Measurements from ENCODE around the gene RAPGEF2. TPM values are rescaled to one million over a fixed set of nuclear protein-coding genes. Genes with fewer than 3 reads are reported as not detected.

Gene RAPGEF2
- total and polyA plus RNA-seq, 2 of the 8 experiments (the other 6 are each of a cell fraction or from before 2014, with no cell fraction given), result 24.4 to 48.6 TPM

DNA sequence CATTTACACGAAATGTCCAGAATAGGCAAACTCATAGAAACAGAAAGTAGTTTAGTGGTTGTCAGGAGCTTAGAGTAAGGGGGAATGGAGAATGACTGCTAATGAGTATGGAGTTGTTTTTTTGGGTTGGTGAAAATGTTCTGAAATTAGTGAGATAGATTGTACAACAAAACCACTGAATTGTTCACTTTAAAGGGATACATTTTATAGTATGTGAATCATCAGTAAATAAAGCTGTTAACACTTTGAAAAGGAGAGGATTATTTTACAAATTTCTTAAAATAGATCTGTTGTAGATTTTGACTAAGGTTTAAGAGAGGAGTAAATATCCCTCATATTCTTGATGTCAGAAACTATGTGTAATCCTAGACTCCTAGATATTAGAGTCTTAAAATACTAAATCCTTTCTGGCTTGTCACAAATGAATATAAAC is 82.7 kb downstream of the RAPGEF2 start:
- no peak overlapping the region for H2BK5ac ChIP-seq (ENCODE audit: low read depth, low read length)
- H3K9me3 ChIP-seq (ENCODE audit: insufficient read depth in 2 of 2, low read depth in 1 of 2, low read length in 1 of 2), result no peaks in the 10 kb centered on the region
- H2BK12ac ChIP-seq (ENCODE audit: low read depth, low read length), result no peak overlapping the region
- no peaks in the 10 kb centered on the region; the same call in 1 of the 2 replicates for H3K79me1 ChIP-seq (ENCODE audit: low read depth, low read length)
- H3K79me2 ChIP-seq (ENCODE audit: control insufficient read depth in 1 of 2, insufficient read depth in 2 of 2, low read length in 2 of 2), result peaks cover 0 to 49% of the 10 kb centered on the region in 2 experiments; a peak in 2 of 4 replicates
- DNase-seq (ENCODE audit: low read depth in 1 of 2, low spot score in 2 of 2), result no peak
- H3K14ac ChIP-seq (ENCODE audit: insufficient read length), result no peak overlapping the region
- FAIRE-seq, result no peak
- no peak overlapping the region for H4K5ac ChIP-seq (ENCODE audit: insufficient read length, low read depth, low read length)
- H4K8ac ChIP-seq (ENCODE audit: extremely low read depth, insufficient read depth, low read length), result no peak overlapping the region
- H4K20me1 ChIP-seq (replicated peaks in 1 of 2; ENCODE audit: control insufficient read depth in 1 of 2, insufficient read depth in 2 of 2, low read length in 2 of 2), result no peaks in the 10 kb centered on the region
- H3K9ac ChIP-seq (replicated peaks in 1 of 4; ENCODE audit: extremely low read depth in 1 of 4, low read depth in 3 of 4, low read length in 3 of 4), result no peak overlapping the region
- no peaks in the 10 kb centered on the region; the same call in 1 of the 2 replicates for H3K23me2 ChIP-seq (ENCODE audit: low read depth, low read length)
- POLR2A ChIA-PET (ENCODE audit: partially characterized antibody), result no interaction called here
- H3K4me3 ChIP-seq (ENCODE audit: extremely low read depth in 1 of 4, insufficient read depth in 2 of 4, low read depth in 3 of 4, low read length in 4 of 4), result no peak overlapping the region
- no peak overlapping the region for H2AFZ ChIP-seq (ENCODE audit: low read length)
- H3K27me3 ChIP-seq (replicated peaks in 1 of 4; ENCODE audit: control insufficient read depth in 3 of 4, extremely low read depth in 1 of 4, insufficient read depth in 3 of 4, low read length in 3 of 4), result no peaks in the 10 kb centered on the region
- H3K27ac ChIP-seq (ENCODE audit: low read depth, low read length), result no peak overlapping the region
- no peaks in the 10 kb centered on the region for H3K36me3 ChIP-seq (ENCODE audit: control insufficient read depth in 2 of 4, insufficient read depth in 4 of 4, low read length in 3 of 4)
- WGBS, 2 experiments (ENCODE audit: extremely low coverage in 1 of 2, insufficient coverage in 1 of 2, insufficient read length in 1 of 2, insufficient replicate concordance in 2 of 2, low coverage in 1 of 2, low lambda C conversion rate in 2 of 2, missing lambda C conversion rate in 1 of 2), result 85% methylated on average over 1 of the region's 1 CpG; no CpG with 5 or more reads in 1 of the 2 experiments
- H3K4me1 ChIP-seq (replicated peaks in 1 of 4; ENCODE audit: control insufficient read depth in 3 of 4, insufficient read depth in 4 of 4, low read length in 3 of 4), result no peaks in the 10 kb centered on the region
- no peak overlapping the region for H2BK20ac ChIP-seq (ENCODE audit: low read length)
- no peak overlapping the region for H3K4me2 ChIP-seq (ENCODE audit: insufficient read depth in 1 of 2, low read depth in 2 of 2, low read length in 2 of 2)
- no peak overlapping the region for H3K4ac ChIP-seq (replicated peaks; ENCODE audit: insufficient read length, low read depth, low read length)
- CTCF ChIA-PET (ENCODE audit: partially characterized antibody), result interaction anchor here (1.1 kb wide), 1 partner anchor 270 kb away, joined by 3 read pairs; no protein-coding TSS in a partner anchor
- H2BK120ac ChIP-seq (replicated peaks; ENCODE audit: low read depth, low read length), result no peak overlapping the region
- H3K23ac ChIP-seq (ENCODE audit: insufficient read length), result no peak overlapping the region
- H4K91ac ChIP-seq (replicated peaks; ENCODE audit: insufficient read length, low read length), result no peak overlapping the region
- H2BK15ac ChIP-seq (ENCODE audit: low read length), result no peak overlapping the region
- no peak overlapping the region for H3K56ac ChIP-seq (replicated peaks; ENCODE audit: insufficient read length, low read depth, low read length)
- H3K18ac ChIP-seq (ENCODE audit: extremely low read depth, low read length), result no peak overlapping the region
- H2AK5ac ChIP-seq (ENCODE audit: low read depth, low read length), result no peak overlapping the region
- TF ChIP-seq ASH2L (IDR thresholded peaks at IDR 0.05; ENCODE audit: low read length), result no peak
- no peak for TF ChIP-seq EGR1 (IDR thresholded peaks at IDR 0.05; ENCODE audit: borderline replicate concordance, low read depth, low read length)
- TF ChIP-seq NRF1 (IDR thresholded peaks at IDR 0.05; ENCODE audit: low read depth, low read length), result no peak
- TF ChIP-seq FOSL1 (IDR thresholded peaks at IDR 0.05; ENCODE audit: insufficient read depth, low read depth, low read length), result no peak
- no peak for TF ChIP-seq POLR2A (IDR thresholded peaks at IDR 0.05; ENCODE audit: control extremely low read depth in 1 of 2, low read depth in 2 of 2, low read length in 2 of 2)
- TF ChIP-seq, protein P1, sequence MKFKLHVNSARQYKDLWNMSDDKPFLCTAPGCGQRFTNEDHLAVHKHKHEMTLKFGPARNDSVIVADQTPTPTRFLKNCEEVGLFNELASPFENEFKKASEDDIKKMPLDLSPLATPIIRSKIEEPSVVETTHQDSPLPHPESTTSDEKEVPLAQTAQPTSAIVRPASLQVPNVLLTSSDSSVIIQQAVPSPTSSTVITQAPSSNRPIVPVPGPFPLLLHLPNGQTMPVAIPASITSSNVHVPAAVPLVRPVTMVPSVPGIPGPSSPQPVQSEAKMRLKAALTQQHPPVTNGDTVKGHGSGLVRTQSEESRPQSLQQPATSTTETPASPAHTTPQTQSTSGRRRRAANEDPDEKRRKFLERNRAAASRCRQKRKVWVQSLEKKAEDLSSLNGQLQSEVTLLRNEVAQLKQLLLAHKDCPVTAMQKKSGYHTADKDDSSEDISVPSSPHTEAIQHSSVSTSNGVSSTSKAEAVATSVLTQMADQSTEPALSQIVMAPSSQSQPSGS (IDR thresholded peaks at IDR 0.05; ENCODE audit: low read length), result no peak
- no peak for TF ChIP-seq RFX5 (IDR thresholded peaks at IDR 0.05; ENCODE audit: borderline replicate concordance, low read depth, low read length)
- TF ChIP-seq KDM4A (IDR thresholded peaks at IDR 0.05; ENCODE audit: low read depth, low read length, severe bottlenecking), result no peak
- no peak for TF ChIP-seq RNF2 (IDR thresholded peaks at IDR 0.05; ENCODE audit: borderline replicate concordance, low read depth, low read length, missing control alignments, poor library complexity, severe bottlenecking)
- TF ChIP-seq RBBP5 (IDR thresholded peaks at IDR 0.05; ENCODE audit: borderline replicate concordance, low read depth, low read length), result no peak
- no peak for TF ChIP-seq POLR2AphosphoS5 (IDR thresholded peaks at IDR 0.05; ENCODE audit: low read depth, low read length)
- no peak for TF ChIP-seq SIN3A (conservative IDR thresholded peaks at IDR 0.05 in 1 of 2, IDR thresholded peaks at IDR 0.05 in 1 of 2; ENCODE audit: low read depth in 1 of 2, low read length in 2 of 2)
- TF ChIP-seq JUND (IDR thresholded peaks at IDR 0.05; ENCODE audit: low read length), result no peak

Data from H1 (cell line).